Liver (tissue), 9 donors: Measurements from ENCODE around the gene FYB1. TPM values are rescaled to one million over a fixed set of nuclear protein-coding genes. Genes with fewer than 3 reads are reported as not detected.

Experiments
- DNase-seq: peaks from one replicate; pipeline ENCODE4 v3.0.0-alpha.2; 2017; ENCODE audit warnings: low spot score
- H3K27ac ChIP-seq, 2 donors: one replicate each; pipeline ENCODE4 v1.7.0; 2013; ENCODE audit warnings: inconsistent platforms in 2 of 2, low read length in 2 of 2, control low read depth in 1 of 2, low read depth in 1 of 2, mild to moderate bottlenecking in 1 of 2
- H3K27me3 ChIP-seq, 4 donors: one replicate each; pipeline versions ENCODE4 v1.6.1 to v1.7.0; 2013; ENCODE audit warnings: low read length in 3 of 4, inconsistent platforms in 1 of 4, mild to moderate bottlenecking in 1 of 4, moderate library complexity in 1 of 4; ENCODE audit not compliant: control insufficient read depth in 4 of 4, insufficient read depth in 4 of 4
- H3K36me3 ChIP-seq, 4 donors: one replicate each; pipeline versions ENCODE4 v1.6.1 to v1.7.0; 2013; ENCODE audit warnings: low read length in 3 of 4, mild to moderate bottlenecking in 3 of 4, low read depth in 1 of 4, moderate library complexity in 1 of 4; ENCODE audit not compliant: control insufficient read depth in 4 of 4, insufficient read depth in 3 of 4
- H3K4me1 ChIP-seq, 4 donors: one replicate each; pipeline versions ENCODE4 v1.6.1 to v1.7.0; 2013; ENCODE audit warnings: low read length in 3 of 4, mild to moderate bottlenecking in 3 of 4, moderate library complexity in 1 of 4; ENCODE audit not compliant: control insufficient read depth in 4 of 4, insufficient read depth in 4 of 4
- H3K4me3 ChIP-seq, 3 donors: one replicate each; pipeline versions ENCODE4 v1.6.1 to v1.7.0; 2013; ENCODE audit warnings: low read length in 3 of 3, control low read depth in 1 of 3, low read depth in 1 of 3, mild to moderate bottlenecking in 1 of 3
- H3K9ac ChIP-seq, 2 donors: one replicate each; pipeline ENCODE4 v1.7.0; 2013; ENCODE audit warnings: low read length in 2 of 2, mild to moderate bottlenecking in 2 of 2, moderate library complexity in 2 of 2, control low read depth in 1 of 2, low read depth in 1 of 2
- H3K9me3 ChIP-seq, 4 donors: one replicate each; pipeline versions ENCODE4 v1.6.1 to v1.7.0; 2013; ENCODE audit warnings: low read length in 3 of 4; ENCODE audit not compliant: control insufficient read depth in 4 of 4
- ATF3 ChIP-seq: IDR thresholded peaks from 2 replicates; pipeline ENCODE4 v1.6.1; 2016; ENCODE audit warnings: antibody characterized with exemption
- CTCF ChIP-seq: fragments of 150-350 bp; IDR thresholded peaks from 2 replicates; pipeline ENCODE4 v1.5.1; 2017; ENCODE audit warnings: improper control_type of control experiment, low read depth, low read length; ENCODE audit not compliant: missing input control
- EGR1 ChIP-seq, 2 donors: IDR thresholded peaks; 2 replicates each; pipeline ENCODE4 v1.6.1; 2016 to 2018; ENCODE audit warnings: antibody characterized with exemption in 2 of 2, low read depth in 2 of 2
- FOXA1 ChIP-seq: IDR thresholded peaks from 2 replicates; pipeline ENCODE4 v1.6.1; 2016; ENCODE audit warnings: antibody characterized with exemption
- FOXA2 ChIP-seq: IDR thresholded peaks from 2 replicates; pipeline ENCODE4 v1.6.1; 2016; ENCODE audit warnings: antibody characterized with exemption
- GABPA ChIP-seq, 2 donors: IDR thresholded peaks in 1 of 2; conservative IDR thresholded peaks in 1 of 2; 2 replicates each; pipeline ENCODE4 v1.6.1; 2016; ENCODE audit warnings: antibody characterized with exemption in 2 of 2, mild to moderate bottlenecking in 1 of 2, moderate library complexity in 1 of 2
- HNF4A ChIP-seq, 2 donors: conservative IDR thresholded peaks; 2 replicates each; pipeline ENCODE4 v1.6.1; 2016; ENCODE audit warnings: antibody characterized with exemption in 2 of 2, mild to moderate bottlenecking in 2 of 2
- HNF4G ChIP-seq: IDR thresholded peaks from 2 replicates; pipeline ENCODE4 v1.6.1; 2016; ENCODE audit warnings: antibody characterized with exemption
- JUND ChIP-seq, 2 donors: IDR thresholded peaks; 2 replicates each; pipeline ENCODE4 v1.6.1; 2016; ENCODE audit warnings: antibody characterized with exemption in 2 of 2
- MAX ChIP-seq: IDR thresholded peaks from 2 replicates; pipeline ENCODE4 v1.6.1; 2016; ENCODE audit warnings: antibody characterized with exemption
- NR2F2 ChIP-seq: IDR thresholded peaks from 2 replicates; pipeline ENCODE4 v1.6.1; 2016; ENCODE audit warnings: antibody characterized with exemption
- RAD21 ChIP-seq, 2 donors: IDR thresholded peaks; 2 replicates each; pipeline ENCODE4 v1.6.1; 2016; ENCODE audit warnings: antibody characterized with exemption in 2 of 2, mild to moderate bottlenecking in 2 of 2
- REST ChIP-seq: IDR thresholded peaks from 2 replicates; pipeline ENCODE4 v1.6.1; 2016; ENCODE audit warnings: antibody characterized with exemption, mild to moderate bottlenecking
- RXRA ChIP-seq, 2 donors: IDR thresholded peaks; 2 replicates each; pipeline ENCODE4 v1.6.1; 2017 to 2018; ENCODE audit warnings: antibody characterized with exemption in 2 of 2, mild to moderate bottlenecking in 1 of 2
- SP1 ChIP-seq: IDR thresholded peaks from 2 replicates; pipeline ENCODE4 v1.6.1; 2018; ENCODE audit warnings: antibody characterized with exemption, mild to moderate bottlenecking
- TAF1 ChIP-seq: conservative IDR thresholded peaks from 2 replicates; pipeline ENCODE4 v1.6.1; 2016; ENCODE audit warnings: antibody characterized with exemption, mild to moderate bottlenecking
- YY1 ChIP-seq: IDR thresholded peaks from 2 replicates; pipeline ENCODE4 v1.6.1; 2016; ENCODE audit warnings: antibody characterized with exemption, mild to moderate bottlenecking
- ZBTB33 ChIP-seq: IDR thresholded peaks from 2 replicates; pipeline ENCODE4 v1.6.1; 2016; ENCODE audit warnings: antibody characterized with exemption
- WGBS: extraction: QIAGEN DNeasy Blood & Tissue Kit; methylation state at CpG from one replicate; pipeline ENCODE4 v1.1.7; 2013; 5-methylcytosine and 5-hydroxymethylcytosine counted together
- polyA plus RNA-seq, 2 donors: library from polyadenylated mRNA; stranded (reverse) in 1 of 2; unstranded in 1 of 2; fragments of 200-250 nt in 1 of 2; fragments of >200 nt in 1 of 2; fragmentation: Nextera tagmentation in 1 of 2; extraction: Ambion mirVana in 1 of 2; gene quantifications; one replicate each; pipeline versions ENCODE4 v1.2.1 to v1.2.3, GENCODE V29; 2013 to 2015
- total RNA-seq, 2 donors: library from RNA; depleted of rRNA; stranded (reverse); fragments of >200 nt; gene quantifications; one replicate each; pipeline ENCODE4 v1.2.3, GENCODE V29; 2014
- donor health status: healthy.
- donor health status: healthy.
- donor health status: healthy.
- donor health status: healthy.
- donor health status: healthy.

The FYB1 gene
- total and polyA plus RNA-seq, 4 donors: 2.3 to 14.6 (median 6.9) TPM

GRCh38 chr5:39197556-39197955, 21.8 kb downstream of the FYB1 start:
- no peak for DNase-seq
- no peak for TF ChIP-seq GABPA (IDR thresholded peaks at IDR 0.05 in 1 of 2, conservative IDR thresholded peaks at IDR 0.05 in 1 of 2)
- no peak for TF ChIP-seq RAD21 (IDR thresholded peaks at IDR 0.05)
- no peak for TF ChIP-seq TAF1
- no peak for TF ChIP-seq ZBTB33
- TF ChIP-seq CTCF: no peak
- TF ChIP-seq NR2F2: no peak
- no peak for TF ChIP-seq RXRA (IDR thresholded peaks at IDR 0.05)
- TF ChIP-seq FOXA1: no peak
- TF ChIP-seq MAX: no peak
- no peak for TF ChIP-seq REST
- TF ChIP-seq FOXA2: no peak
- no peak for TF ChIP-seq ATF3
- TF ChIP-seq HNF4A (conservative IDR thresholded peaks at IDR 0.05): no peak
- TF ChIP-seq EGR1 (IDR thresholded peaks at IDR 0.05; ENCODE audit: low read depth in 2 of 2): no peak
- TF ChIP-seq HNF4G: no peak
- TF ChIP-seq YY1: no peak
- no peak for TF ChIP-seq SP1
- no peak for TF ChIP-seq JUND (IDR thresholded peaks at IDR 0.05)
- Histone ChIP-seq H3K27me3 (peaks cover 0 to 3% (median 0%) of the 10 kb centered on the region in 4 donors), H3K36me3 (no peaks in the 10 kb centered on the region), H3K27ac (no peak overlapping the region), H3K9me3 (no peaks in the 10 kb centered on the region), H3K9ac (no peak overlapping the region), H3K4me3 (no peak overlapping the region), H3K4me1 (no peaks in the 10 kb centered on the region)
- WGBS: 95% methylated on average over 4 of the region's 4 CpGs
